Activated CD8-positive, alpha-beta memory T cell treated with anti-CD3 and anti-CD28 coated beads, Interleukin-2, amount 50 U/mL, for 4 hours (primary cell): ENCODE results near the gene ABCD3.

Experiments
- DNase-seq: peaks from one replicate; pipeline ENCODE4 v3.0.0-alpha.2; 2020

ABCD3 gene

DNA sequence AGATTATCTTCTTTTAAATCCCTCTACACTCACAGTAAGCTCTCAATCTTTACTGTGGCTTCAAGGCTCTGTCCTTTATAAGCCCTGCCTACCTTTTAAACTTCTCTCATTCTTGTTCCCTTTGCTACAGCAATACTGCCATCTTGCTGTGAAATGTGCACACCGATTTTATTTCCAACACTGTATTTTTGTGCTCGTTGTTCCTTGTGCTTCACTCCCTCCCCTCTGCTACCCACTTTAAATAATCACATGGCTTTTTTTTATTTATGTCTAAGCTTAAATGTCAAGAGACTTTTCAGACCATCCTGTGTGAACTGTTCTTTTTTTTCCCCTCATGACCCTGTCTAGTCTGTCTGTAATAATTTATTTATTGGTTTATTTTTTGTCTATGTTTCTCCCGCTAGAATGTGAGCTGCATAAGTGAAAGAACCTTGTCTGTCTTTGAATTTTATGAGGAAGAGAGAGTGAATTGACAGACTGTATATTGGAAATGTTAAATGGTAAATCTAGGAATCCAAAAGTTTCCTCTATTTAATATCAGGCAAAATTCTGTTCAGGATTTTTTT is 45.7 kb downstream of the ABCD3 start:
- DNase-seq: no peak

DNA sequence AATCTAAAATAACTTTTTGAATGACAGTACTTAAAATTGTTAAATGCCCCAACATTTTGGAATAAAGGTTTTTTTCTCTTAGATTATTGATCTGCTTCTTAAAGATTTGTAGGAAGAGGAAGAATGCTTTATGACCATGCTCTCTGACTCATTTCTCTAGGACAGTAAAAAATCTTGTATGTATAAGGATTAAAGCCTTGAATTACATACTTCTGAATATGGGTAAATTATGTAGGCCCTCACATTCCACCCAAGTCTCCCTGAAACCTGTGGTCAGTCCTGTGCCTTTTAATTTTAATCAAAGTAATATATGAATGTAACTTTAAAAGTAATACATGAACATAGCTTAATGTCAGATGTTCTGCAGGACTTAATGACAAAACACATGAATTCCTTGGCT is 50.5 kb downstream of the ABCD3 start:
- no peak for DNase-seq

DNA sequence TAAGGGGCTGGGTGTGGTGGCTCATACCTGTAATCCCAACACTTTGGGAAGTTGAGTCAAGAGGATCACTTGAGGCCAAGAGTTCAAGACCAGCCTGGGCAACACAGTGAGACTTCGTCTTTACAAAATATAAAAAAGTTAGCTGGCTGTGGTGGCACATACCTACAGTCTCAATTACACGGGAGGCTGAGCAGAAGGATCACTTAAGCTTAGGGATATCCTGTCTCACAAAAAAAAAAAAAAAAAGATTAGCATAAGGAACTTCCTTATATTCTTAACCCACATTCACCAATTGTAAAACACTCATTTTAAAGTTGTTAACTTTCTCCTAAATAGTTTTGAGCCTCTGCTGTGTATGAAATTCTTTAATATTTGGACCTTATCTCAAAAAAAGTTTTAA is 53.1 kb downstream of the ABCD3 start:
- no peak for DNase-seq

DNA sequence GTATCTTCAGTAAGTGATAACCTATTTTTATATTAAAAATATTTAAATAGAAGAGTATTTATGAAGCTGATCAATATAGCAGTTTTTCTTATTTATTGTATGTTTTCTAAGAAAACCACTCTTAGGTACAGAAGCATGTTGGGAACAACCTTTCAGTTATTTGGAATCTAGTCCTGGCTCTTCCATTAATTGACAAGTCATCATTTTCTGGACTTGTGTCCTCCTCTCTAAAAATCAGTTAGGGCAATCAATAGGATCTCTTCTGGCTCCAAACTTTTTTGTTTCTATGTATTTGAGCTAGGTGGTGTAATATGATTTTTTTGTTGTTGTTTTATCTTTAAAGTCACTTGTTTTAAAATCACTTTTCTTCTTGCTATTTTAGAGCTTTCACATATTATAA is 57.0 kb downstream of the ABCD3 start:
- DNase-seq: no peak

DNA sequence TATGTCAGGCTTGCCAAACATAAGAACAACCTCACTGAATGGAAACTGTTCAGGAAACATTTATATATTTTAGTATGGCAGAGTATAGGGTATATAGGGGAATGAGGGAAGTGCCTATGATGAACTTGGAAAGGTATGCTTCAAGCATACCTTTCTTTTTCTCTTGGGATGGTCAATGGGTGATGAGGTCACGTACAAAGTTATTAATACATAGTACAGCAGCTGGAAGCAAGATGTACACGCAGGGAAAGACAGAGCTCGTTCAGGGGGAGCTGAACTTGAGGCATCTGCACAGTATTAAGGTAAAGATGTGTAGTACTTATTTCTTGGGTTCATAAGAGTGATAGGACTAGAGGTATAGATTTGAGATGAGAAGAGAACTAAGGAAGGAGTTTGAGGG is 61.5 kb downstream of the ABCD3 start:
- no peak for DNase-seq

GRCh38 chr1:94481473-94481933 is 63.3 kb downstream of the ABCD3 start:
- no peak for DNase-seq

GRCh38 chr1:94486990-94487389 is 68.8 kb downstream of the ABCD3 start:
- DNase-seq: no peak

GRCh38 chr1:94490556-94490955 is 72.4 kb downstream of the ABCD3 start:
- DNase-seq: no peak

DNA sequence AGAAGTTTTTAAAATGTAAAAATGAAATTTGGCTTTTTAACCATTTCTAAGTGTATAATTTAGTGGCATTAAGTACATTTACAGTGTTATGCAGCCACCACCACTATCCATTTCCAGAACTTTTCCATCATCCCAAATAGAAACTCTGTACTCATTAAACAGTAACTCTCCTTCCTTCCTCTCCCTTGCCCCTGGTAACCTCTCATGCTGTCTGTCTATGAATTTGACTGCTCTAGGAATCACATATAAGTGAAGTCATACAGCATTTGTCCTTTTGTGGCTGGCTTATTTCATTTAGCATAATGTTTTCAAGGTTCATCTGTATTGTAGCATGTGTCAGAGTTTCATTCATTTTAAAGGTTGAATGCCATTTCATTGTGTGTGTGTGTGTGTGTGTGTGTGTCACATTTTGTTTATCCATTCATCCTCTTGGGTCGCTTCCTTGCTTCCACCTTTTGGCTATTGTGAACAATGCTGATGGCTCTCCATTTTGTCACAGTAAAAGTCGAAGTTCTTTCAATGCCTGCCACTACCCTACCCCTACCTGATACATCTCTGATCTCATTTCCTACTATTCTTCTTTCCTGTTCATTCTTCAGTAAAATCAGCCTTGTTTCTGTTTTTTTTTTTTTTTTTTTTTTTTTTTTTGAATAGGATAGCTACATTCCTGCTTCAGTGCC is 78.0 kb downstream of the ABCD3 start:
- DNase-seq: no peak

GRCh38 chr1:94501426-94501825 is 83.2 kb downstream of the ABCD3 start:
- DNase-seq: no peak

DNA sequence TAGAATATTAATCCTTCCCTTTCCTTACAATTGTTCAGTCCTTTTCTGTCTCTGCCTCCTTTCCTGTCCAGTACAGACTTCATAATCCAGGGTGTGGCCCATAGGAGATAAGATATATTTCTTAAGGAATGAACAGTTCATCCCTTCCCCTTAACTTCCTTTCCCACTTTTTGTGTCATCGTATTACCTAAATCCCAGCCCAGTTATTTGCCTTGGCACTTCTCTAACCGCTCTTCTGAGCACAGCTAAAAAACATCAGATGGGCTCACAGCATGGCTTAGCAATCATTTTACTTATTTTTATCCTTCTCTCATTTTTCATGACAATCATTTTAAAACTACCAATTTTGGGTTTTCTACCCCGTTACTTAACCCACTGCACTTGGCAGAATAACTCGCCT is 83.7 kb downstream of the ABCD3 start:
- DNase-seq: no peak

- no peak for DNase-seq
Observed at GRCh38 chr1:94503153-94503552, 85.0 kb downstream of the ABCD3 start.

- no peak for DNase-seq
Observed at GRCh38 chr1:94504601-94505000, 86.4 kb downstream of the ABCD3 start.

DNA sequence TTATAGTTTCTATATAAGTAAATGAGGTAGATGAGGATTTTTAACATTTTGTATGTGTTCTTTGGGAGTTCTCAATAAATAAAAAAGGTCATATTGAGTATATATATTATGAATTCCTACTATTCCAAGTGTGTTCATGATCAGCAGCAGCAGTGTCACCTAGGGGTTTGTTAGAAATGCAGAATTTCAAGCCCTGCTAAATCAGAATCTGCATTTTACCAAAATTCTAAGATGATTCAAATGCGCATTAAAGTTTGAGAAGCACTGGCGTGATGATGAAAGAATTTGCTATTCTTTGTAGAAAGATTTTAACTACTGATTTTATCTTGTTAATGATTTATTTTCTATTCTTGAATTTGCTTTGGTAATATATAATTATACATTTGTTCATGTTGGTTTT is 94.6 kb downstream of the ABCD3 start:
- no peak for DNase-seq

- no peak for DNase-seq
Observed at GRCh38 chr1:94514095-94514727, 96.0 kb downstream of the ABCD3 start.

- no peak for DNase-seq
Observed at GRCh38 chr1:94515296-94515947, 97.2 kb downstream of the ABCD3 start.

DNA sequence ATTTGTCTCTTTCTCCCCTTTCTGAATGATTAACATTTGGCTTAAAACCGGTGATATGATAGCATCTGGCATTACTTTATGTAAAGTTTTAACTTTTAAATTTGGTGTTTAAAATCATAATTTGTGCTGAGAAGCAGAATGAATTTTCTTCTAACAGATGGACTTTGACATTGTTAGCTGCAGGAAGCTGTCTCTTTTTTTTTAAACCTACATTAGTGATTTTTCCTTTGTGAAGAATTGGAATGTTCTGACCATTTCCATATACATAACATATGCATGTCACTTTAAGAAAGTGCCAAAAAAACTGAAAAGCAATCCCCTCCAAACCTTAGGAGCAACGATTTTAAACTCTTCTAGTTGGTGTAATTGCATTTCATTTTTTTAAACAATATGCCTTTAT is 101.2 kb downstream of the ABCD3 start:
- no peak for DNase-seq

DNA sequence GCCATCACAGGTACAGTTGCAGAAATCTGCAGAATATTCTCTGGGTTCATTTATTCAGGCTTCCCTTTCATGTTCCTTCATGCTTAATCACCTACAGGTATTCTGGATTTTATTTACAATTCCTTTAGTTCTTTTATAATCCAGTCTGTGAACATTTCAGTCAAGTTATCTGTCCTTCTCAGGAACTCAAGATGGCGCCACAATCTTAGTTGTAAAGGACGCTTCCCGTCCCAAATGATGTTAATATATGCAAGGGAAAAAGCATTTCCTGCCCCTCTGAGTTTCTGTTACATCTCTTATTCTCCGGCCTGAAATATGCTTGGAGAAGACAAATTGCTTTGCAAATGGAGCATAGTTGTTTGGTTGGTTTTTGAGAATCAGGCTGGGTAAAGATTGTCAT is 104.1 kb downstream of the ABCD3 start:
- no peak for DNase-seq

DNA sequence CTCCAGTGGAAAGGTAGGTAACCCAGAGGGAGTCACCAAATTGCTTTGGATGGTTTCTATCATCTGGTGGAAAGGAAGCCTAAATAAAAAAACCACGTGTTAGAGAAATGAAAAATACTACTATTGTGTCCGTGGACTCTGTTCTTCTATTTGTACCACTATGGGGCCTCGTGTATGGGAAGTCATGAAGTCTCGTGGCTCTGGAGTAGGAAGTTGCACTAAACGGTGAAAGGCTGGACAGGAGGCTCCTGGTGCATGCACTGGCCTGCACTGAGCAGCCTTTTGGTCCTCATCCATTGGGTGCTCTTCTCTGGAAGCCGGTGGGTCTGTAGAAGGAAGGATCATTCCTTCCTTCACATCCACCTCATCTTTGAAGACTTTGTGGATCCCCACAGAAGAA is 106.3 kb downstream of the ABCD3 start:
- DNase-seq: no peak

GRCh38 chr1:94526152-94526980 is 108.2 kb downstream of the ABCD3 start:
- no peak for DNase-seq

- no peak for DNase-seq
Observed at GRCh38 chr1:94527447-94528031, 109.3 kb downstream of the ABCD3 start.

DNA sequence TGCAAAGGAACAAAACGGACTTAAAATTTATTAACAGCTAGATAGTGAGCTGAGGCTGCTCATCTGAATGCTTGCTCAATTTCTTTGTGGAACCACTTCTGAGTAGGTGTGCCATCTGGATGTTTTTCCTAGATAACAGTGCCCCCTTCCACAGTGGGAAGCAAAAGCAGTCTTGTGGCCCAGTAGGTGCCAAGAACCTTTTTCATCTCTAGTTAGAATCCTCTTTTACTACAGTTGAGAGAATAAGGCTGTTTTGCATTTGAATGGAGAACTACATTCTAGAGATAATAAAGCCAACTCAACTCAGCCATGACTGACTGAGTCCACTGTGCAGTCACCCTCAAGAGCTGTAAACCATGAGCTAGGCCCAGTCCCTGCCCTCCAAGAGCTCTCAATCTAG is 110.1 kb downstream of the ABCD3 start:
- DNase-seq: no peak

- no peak for DNase-seq
Observed at GRCh38 chr1:94528826-94529225, 110.6 kb downstream of the ABCD3 start.
